ENCODE measurements around the gene FRK. TPM values are rescaled to one million over a fixed set of nuclear protein-coding genes. Genes with fewer than 3 reads are reported as not detected.

FRK gene
- total RNA-seq, 2 experiments from 2014 or later = not detected

- Mint-ChIP-seq H3K27me3 (peaks cover 26% of the 10 kb centered on the region), H3K4me3 (no peak overlapping the region), H3K27ac (no peak overlapping the region), H3K9me3 (peaks cover 2% of the 10 kb centered on the region), H3K4me1 (ENCODE audit: low read depth) (no peaks in the 10 kb centered on the region), H3K36me3 (ENCODE audit: low read depth) (no peaks in the 10 kb centered on the region)
- DNase-seq = no peak
- no peak for ATAC-seq (ENCODE audit: poor library complexity)
- Histone ChIP-seq H3K4me3 (ENCODE audit: low read length) (no peak overlapping the region), H3K27me3 (ENCODE audit: control insufficient read depth in 1 of 2, insufficient read depth in 2 of 2, low read length in 2 of 2) (peaks cover 0 to 3% of the 10 kb centered on the region in 2 experiments), H3K36me3 (ENCODE audit: insufficient read depth, low read length) (no peaks in the 10 kb centered on the region), H3K4me1 (ENCODE audit: insufficient read depth, low read length) (no peaks in the 10 kb centered on the region), H3K9me3 (ENCODE audit: control insufficient read depth in 1 of 2, insufficient read depth in 1 of 2, low read length in 2 of 2) (no peaks in the 10 kb centered on the region), H3K27ac (ENCODE audit: low read depth in 1 of 2, low read length in 2 of 2) (no peak overlapping the region)
- TF ChIP-seq CTCF (IDR thresholded peaks at IDR 0.05) = no peak
- intact Hi-C loops (cut with DNase I, micrococcal nuclease) = no loop called here
- CTCF ChIA-PET = no interaction called here
- POLR2A ChIA-PET = interaction anchor here (1.0 kb wide), 1 partner anchor 78 kb away, joined by 3 read pairs; no protein-coding TSS in a partner anchor
Observed at GRCh38 chr6:116018976-116019375, 41.7 kb downstream of the FRK start.

- peaks cover 0 to 3% of the 10 kb centered on the region in 2 experiments for H3K27me3 ChIP-seq (ENCODE audit: control insufficient read depth in 1 of 2, insufficient read depth in 2 of 2, low read length in 2 of 2)
- H3K27ac ChIP-seq (ENCODE audit: low read depth in 1 of 2, low read length in 2 of 2) = no peak overlapping the region
- no peaks in the 10 kb centered on the region for H3K4me1 Mint-ChIP-seq (ENCODE audit: low read depth)
- no peak overlapping the region for H3K4me3 Mint-ChIP-seq
- no peak overlapping the region for H3K4me3 ChIP-seq (ENCODE audit: low read length)
- H3K9me3 Mint-ChIP-seq = no peaks in the 10 kb centered on the region
- H3K9me3 ChIP-seq (ENCODE audit: control insufficient read depth in 1 of 2, insufficient read depth in 1 of 2, low read length in 2 of 2) = no peaks in the 10 kb centered on the region
- peaks cover 26% of the 10 kb centered on the region for H3K27me3 Mint-ChIP-seq
- intact Hi-C loops (cut with DNase I, micrococcal nuclease) = no loop called here
- no peak for TF ChIP-seq CTCF (IDR thresholded peaks at IDR 0.05)
- DNase-seq (no peak), ATAC-seq (ENCODE audit: poor library complexity) (no peak)
- H3K36me3 Mint-ChIP-seq (ENCODE audit: low read depth) = no peaks in the 10 kb centered on the region
- no peaks in the 10 kb centered on the region for H3K36me3 ChIP-seq (ENCODE audit: insufficient read depth, low read length)
- POLR2A ChIA-PET = interaction anchor here (1.0 kb wide), 1 partner anchor 80 kb away, joined by 3 read pairs; no protein-coding TSS in a partner anchor
- no peak overlapping the region for H3K27ac Mint-ChIP-seq
- CTCF ChIA-PET = no interaction called here
- H3K4me1 ChIP-seq (ENCODE audit: insufficient read depth, low read length) = no peaks in the 10 kb centered on the region
Observed at GRCh38 chr6:116017546-116018295, 43.0 kb downstream of the FRK start.

GRCh38 chr6:116016846-116017545 lies 43.7 kb downstream of the FRK start:
- H3K27ac Mint-ChIP-seq = no peak overlapping the region
- H3K36me3 Mint-ChIP-seq (ENCODE audit: low read depth) = no peaks in the 10 kb centered on the region
- Histone ChIP-seq H3K36me3 (ENCODE audit: insufficient read depth, low read length) (no peaks in the 10 kb centered on the region), H3K27me3 (ENCODE audit: control insufficient read depth in 1 of 2, insufficient read depth in 2 of 2, low read length in 2 of 2) (peaks cover 3 to 5% of the 10 kb centered on the region in 2 experiments), H3K4me3 (ENCODE audit: low read length) (no peak overlapping the region), H3K4me1 (ENCODE audit: insufficient read depth, low read length) (no peaks in the 10 kb centered on the region), H3K9me3 (ENCODE audit: control insufficient read depth in 1 of 2, insufficient read depth in 1 of 2, low read length in 2 of 2) (no peaks in the 10 kb centered on the region), H3K27ac (ENCODE audit: low read depth in 1 of 2, low read length in 2 of 2) (no peak overlapping the region)
- H3K4me3 Mint-ChIP-seq = no peak overlapping the region
- no peak for DNase-seq
- H3K4me1 Mint-ChIP-seq (ENCODE audit: low read depth) = no peaks in the 10 kb centered on the region
- CTCF ChIA-PET = no interaction called here
- intact Hi-C loops (cut with DNase I, micrococcal nuclease) = no loop called here
- no peak for ATAC-seq (ENCODE audit: poor library complexity)
- POLR2A ChIA-PET = no interaction called here
- peaks cover 26% of the 10 kb centered on the region for H3K27me3 Mint-ChIP-seq
- no peak for TF ChIP-seq CTCF (IDR thresholded peaks at IDR 0.05)
- H3K9me3 Mint-ChIP-seq = no peaks in the 10 kb centered on the region
